Activated naive CD8-positive, alpha-beta T cell (primary cell): ENCODE measurements around the gene DEFB119.

ENCODE experiments used
- H3K27ac Mint-ChIP-seq: one replicate; pipeline ENCODE4 v1.8.0; 2021; ENCODE audit warnings: mixed read lengths
- H3K27me3 Mint-ChIP-seq: one replicate; pipeline ENCODE4 v1.8.0; 2021; ENCODE audit warnings: mixed read lengths
- H3K36me3 Mint-ChIP-seq: one replicate; pipeline ENCODE4 v1.8.0; 2021; ENCODE audit warnings: mixed read lengths
- H3K4me1 Mint-ChIP-seq: one replicate; pipeline ENCODE4 v1.8.0; 2021; ENCODE audit warnings: low read depth, mixed read lengths
- H3K4me3 Mint-ChIP-seq: one replicate; pipeline ENCODE4 v1.8.0; 2021; ENCODE audit warnings: mild to moderate bottlenecking, mixed read lengths
- H3K9me3 Mint-ChIP-seq: one replicate; pipeline ENCODE4 v1.8.0; 2021; ENCODE audit warnings: low read depth, mixed read lengths

Gene DEFB119

GRCh38 chr20:31363295-31363694 is 27.1 kb downstream of the DEFB119 start:
- Mint-ChIP-seq H3K4me1 (no peaks in the 10 kb centered on the region), H3K27me3 (peaks cover 1% of the 10 kb centered on the region), H3K4me3 (no peak overlapping the region), H3K27ac (no peak overlapping the region), H3K36me3 (no peaks in the 10 kb centered on the region), H3K9me3 (peaks cover 7% of the 10 kb centered on the region)

- no peaks in the 10 kb centered on the region for H3K36me3 Mint-ChIP-seq
- peaks cover 5% of the 10 kb centered on the region for H3K9me3 Mint-ChIP-seq
- no peaks in the 10 kb centered on the region for H3K4me1 Mint-ChIP-seq
- no peak overlapping the region for H3K4me3 Mint-ChIP-seq
- peaks cover 5% of the 10 kb centered on the region for H3K27me3 Mint-ChIP-seq
- H3K27ac Mint-ChIP-seq, result no peak overlapping the region
Measured at GRCh38 chr20:31355981-31356380, 34.4 kb downstream of the DEFB119 start.

GRCh38 chr20:31341470-31341869 is 48.9 kb downstream of the DEFB119 start:
- Mint-ChIP-seq H3K27me3 (peaks cover 1% of the 10 kb centered on the region), H3K27ac (no peak overlapping the region), H3K9me3 (no peaks in the 10 kb centered on the region), H3K36me3 (no peaks in the 10 kb centered on the region), H3K4me3 (no peak overlapping the region), H3K4me1 (no peaks in the 10 kb centered on the region)

GRCh38 chr20:31330893-31331292 is 59.5 kb downstream of the DEFB119 start:
- no peak overlapping the region for H3K27ac Mint-ChIP-seq
- H3K9me3 Mint-ChIP-seq, result peaks cover 17% of the 10 kb centered on the region
- H3K4me1 Mint-ChIP-seq, result no peaks in the 10 kb centered on the region
- H3K4me3 Mint-ChIP-seq, result no peak overlapping the region
- H3K36me3 Mint-ChIP-seq, result no peaks in the 10 kb centered on the region
- H3K27me3 Mint-ChIP-seq, result peaks cover 5% of the 10 kb centered on the region
